HEK293 (cell line): ENCODE data around the gene IQCF6.

Experiments
- CTCF ChIA-PET: fragments of 350-600 bp; formaldehyde crosslinking; extraction: SDS; loops from one replicate; lab custom pipeline; 2021; ENCODE audit warnings: antibody characterized with exemption; lab: Yijun Ruan, JAX
- POLR2A ChIA-PET: fragments of 300-600 bp; formaldehyde crosslinking; extraction: SDS; loops from one replicate; lab custom pipeline; 2020; ENCODE audit warnings: antibody characterized with exemption, inconsistent platforms; lab: Yijun Ruan, JAX
- H3K27ac ChIP-seq: fragments of 200-500 bp; sonication (Bioruptor generic); 2 replicates; pipeline ENCODE4 v1.5.1; 2014; ENCODE audit warnings: low read depth, low read length, control low read depth, inconsistent platforms; ENCODE audit errors: extremely low read depth
- H3K36me3 ChIP-seq, 2 experiments: fragments of 200-500 bp in 1 of 2; sonication (Bioruptor generic) in 1 of 2; 1 replicate in 1 of 2; 2 replicates in 1 of 2; pipeline ENCODE4 v1.5.1; 2014 to 2017; ENCODE audit warnings: inconsistent platforms in 2 of 2, low read length in 2 of 2; ENCODE audit not compliant: control insufficient read depth in 2 of 2, insufficient read depth in 1 of 2
- H3K4me1 ChIP-seq: fragments of 200-500 bp; sonication (Bioruptor generic); 2 replicates; pipeline ENCODE4 v1.5.1; 2014; ENCODE audit warnings: mild to moderate bottlenecking, low read length, inconsistent platforms; ENCODE audit not compliant: control insufficient read depth, insufficient read depth
- H3K4me3 ChIP-seq: 2 replicates; pipeline ENCODE4 v1.5.1; 2011; ENCODE audit warnings: low read depth, mild to moderate bottlenecking, control low read depth, low read length, moderate library complexity
- H3K9me3 ChIP-seq: fragments of 200-500 bp; sonication (Bioruptor generic); 2 replicates; pipeline ENCODE4 v1.5.1; 2014; ENCODE audit warnings: low read depth, low read length, inconsistent platforms; ENCODE audit not compliant: control insufficient read depth, insufficient read depth
- BCL11A ChIP-seq: fragments of 450-650 bp; formaldehyde crosslinking; IDR thresholded peaks from 2 replicates; pipeline ENCODE4 v1.5.1; 2016; ENCODE audit warnings: low read depth, missing biosample characterization, missing genetic modification characterization
- BCL6B ChIP-seq: fragments of 450-650 bp; formaldehyde crosslinking; IDR thresholded peaks from 2 replicates; pipeline ENCODE4 v1.5.1; 2017; ENCODE audit warnings: missing biosample characterization, missing genetic modification characterization
- FEZF1 ChIP-seq: fragments of 450-650 bp; formaldehyde crosslinking; IDR thresholded peaks from 2 replicates; pipeline ENCODE4 v1.5.1; 2016; ENCODE audit warnings: missing biosample characterization, missing genetic modification characterization
- GLI2 ChIP-seq: fragments of 450-650 bp; formaldehyde crosslinking; IDR thresholded peaks from 2 replicates; pipeline ENCODE4; 2017; ENCODE audit warnings: missing biosample characterization, missing genetic modification characterization, low read depth, borderline replicate concordance
- GLI4 ChIP-seq: fragments of 450-650 bp; formaldehyde crosslinking; IDR thresholded peaks from 2 replicates; pipeline ENCODE4 v1.5.1; 2016; ENCODE audit warnings: missing biosample characterization, missing genetic modification characterization
- GLIS2 ChIP-seq: fragments of 450-650 bp; formaldehyde crosslinking; IDR thresholded peaks from 2 replicates; pipeline ENCODE4 v1.5.1; 2016; ENCODE audit warnings: missing biosample characterization, missing genetic modification characterization
- HOXA7 ChIP-seq: sonication (generic); formaldehyde crosslinking; IDR thresholded peaks from 2 replicates; pipeline ENCODE4 v1.8.1; 2022; ENCODE audit warnings: missing genetic modification reagents, borderline replicate concordance
- IKZF3 ChIP-seq: fragments of 450-650 bp; IDR thresholded peaks from 2 replicates; pipeline ENCODE4 v1.5.0; 2018; ENCODE audit warnings: missing biosample characterization, mild to moderate bottlenecking, missing genetic modification characterization, moderate library complexity
- KLF1 ChIP-seq: fragments of 450-650 bp; formaldehyde crosslinking; IDR thresholded peaks from 2 replicates; pipeline ENCODE4 v1.5.1; 2016; ENCODE audit warnings: missing biosample characterization, missing genetic modification characterization
- MYNN ChIP-seq: fragments of 450-650 bp; formaldehyde crosslinking; IDR thresholded peaks from 2 replicates; pipeline ENCODE4 v1.5.1; 2016; ENCODE audit warnings: missing biosample characterization, missing genetic modification characterization, borderline replicate concordance
- OVOL3 ChIP-seq: fragments of 450-650 bp; formaldehyde crosslinking; IDR thresholded peaks from 2 replicates; pipeline ENCODE4 v1.5.1; 2016; ENCODE audit warnings: missing biosample characterization, missing genetic modification characterization
- PRDM1 ChIP-seq: fragments of 450-650 bp; formaldehyde crosslinking; IDR thresholded peaks from 2 replicates; pipeline ENCODE4; 2016; ENCODE audit warnings: missing biosample characterization, missing genetic modification characterization
- PRDM6 ChIP-seq: fragments of 450-650 bp; formaldehyde crosslinking; IDR thresholded peaks from 2 replicates; pipeline ENCODE4 v1.5.1; 2017; ENCODE audit warnings: missing biosample characterization, missing genetic modification characterization
- SETDB1 ChIP-seq: IDR thresholded peaks from one replicate; pipeline ENCODE4 v1.6.1; 2017; ENCODE audit warnings: mild to moderate bottlenecking, low read length, moderate library complexity, mixed read lengths; ENCODE audit not compliant: insufficient read length
- TCF7L2 ChIP-seq: IDR thresholded peaks from 2 replicates; pipeline ENCODE4 v1.6.1; 2011; ENCODE audit warnings: low read depth, mild to moderate bottlenecking, inconsistent platforms, low read length, moderate library complexity, borderline replicate concordance
- ZFP41 ChIP-seq: fragments of 450-650 bp; formaldehyde crosslinking; IDR thresholded peaks from 2 replicates; pipeline ENCODE4 v1.5.1; 2016; ENCODE audit warnings: missing biosample characterization, missing genetic modification characterization, borderline replicate concordance
- ZNF10 ChIP-seq: fragments of 450-650 bp; formaldehyde crosslinking; IDR thresholded peaks from 2 replicates; pipeline ENCODE4 v1.5.1; 2017; ENCODE audit warnings: missing biosample characterization, missing genetic modification characterization
- ZNF202 ChIP-seq: fragments of 450-650 bp; formaldehyde crosslinking; IDR thresholded peaks from 2 replicates; pipeline ENCODE4 v1.5.1; 2016; ENCODE audit warnings: missing biosample characterization, missing genetic modification characterization, borderline replicate concordance
- ZNF239 ChIP-seq: fragments of 450-650 bp; formaldehyde crosslinking; IDR thresholded peaks from 2 replicates; pipeline ENCODE4 v1.5.1; 2016; ENCODE audit warnings: missing biosample characterization, missing genetic modification characterization
- ZNF280D ChIP-seq: fragments of 450-650 bp; formaldehyde crosslinking; IDR thresholded peaks from 2 replicates; pipeline ENCODE4 v1.5.1; 2016; ENCODE audit warnings: missing biosample characterization, missing genetic modification characterization
- ZNF350 ChIP-seq: fragments of 450-650 bp; formaldehyde crosslinking; IDR thresholded peaks from 2 replicates; pipeline ENCODE4 v1.5.0; 2017; ENCODE audit warnings: missing biosample characterization, mild to moderate bottlenecking, missing genetic modification characterization
- ZNF449 ChIP-seq: fragments of 450-650 bp; formaldehyde crosslinking; IDR thresholded peaks from 2 replicates; pipeline ENCODE4 v1.5.1; 2017; ENCODE audit warnings: missing biosample characterization, mild to moderate bottlenecking, missing genetic modification characterization, moderate library complexity
- ZNF510 ChIP-seq: fragments of 450-650 bp; formaldehyde crosslinking; IDR thresholded peaks from 2 replicates; pipeline ENCODE4 v1.5.1; 2018; ENCODE audit warnings: mild to moderate bottlenecking, missing genetic modification characterization, missing biosample characterization; ENCODE audit not compliant: insufficient replicate concordance
- ZNF558 ChIP-seq: fragments of 450-650 bp; formaldehyde crosslinking; IDR thresholded peaks from 2 replicates; pipeline ENCODE4 v1.5.1; 2016; ENCODE audit warnings: missing biosample characterization, missing genetic modification characterization
- ZNF561 ChIP-seq: fragments of 450-650 bp; IDR thresholded peaks from 2 replicates; pipeline ENCODE4 v1.5.1; 2018; ENCODE audit warnings: missing biosample characterization, missing genetic modification characterization, borderline replicate concordance
- ZNF571 ChIP-seq: fragments of 450-650 bp; formaldehyde crosslinking; IDR thresholded peaks from 2 replicates; pipeline ENCODE4 v1.5.0; 2017; ENCODE audit warnings: missing biosample characterization, missing genetic modification characterization
- ZNF707 ChIP-seq: fragments of 450-650 bp; formaldehyde crosslinking; IDR thresholded peaks from 2 replicates; pipeline ENCODE4 v1.5.1; 2016; ENCODE audit warnings: missing biosample characterization, missing genetic modification characterization
- ZNF830 ChIP-seq: fragments of 450-650 bp; IDR thresholded peaks from 2 replicates; pipeline ENCODE4 v1.5.0; 2018; ENCODE audit warnings: missing biosample characterization, missing genetic modification characterization, low read depth, mild to moderate bottlenecking, moderate library complexity
- ZNF837 ChIP-seq: fragments of 450-650 bp; formaldehyde crosslinking; IDR thresholded peaks from 2 replicates; pipeline ENCODE4 v1.5.1; 2016; ENCODE audit warnings: missing biosample characterization, missing genetic modification characterization

The IQCF6 gene

GRCh38 chr3:51813539-51813938 lies 34.5 kb upstream of the IQCF6 start (continued):
- TF ChIP-seq GLI2: no peak
- TF ChIP-seq BCL11A (tag by site-specific recombination): no peak
- no peak for TF ChIP-seq MYNN (tag by site-specific recombination)
- no peak for TF ChIP-seq ZNF280D (tag by site-specific recombination)
- no peak for TF ChIP-seq IKZF3 (tag by site-specific recombination)
- TF ChIP-seq GLI4 (tag by site-specific recombination): no peak
- TF ChIP-seq PRDM1: no peak
- TF ChIP-seq ZNF202 (tag by site-specific recombination): no peak
- no peak for TF ChIP-seq GLIS2 (tag by site-specific recombination)
- no peak for TF ChIP-seq ZNF830

- CTCF ChIA-PET: no interaction called here
- POLR2A ChIA-PET: no interaction called here
- Histone ChIP-seq H3K9me3 (no peaks in the 10 kb centered on the region), H3K4me1 (no peaks in the 10 kb centered on the region), H3K36me3 (no peaks in the 10 kb centered on the region), H3K27ac (no peak overlapping the region), H3K4me3 (no peak overlapping the region)
- TF ChIP-seq ZNF239 (tag by site-specific recombination) (no peak), SETDB1 (no peak), ZFP41 (tag by site-specific recombination) (no peak), PRDM6 (tag by site-specific recombination) (no peak), BCL6B (tag by site-specific recombination) (no peak), ZNF561 (tag by site-specific recombination) (no peak), KLF1 (no peak)
These were observed 29.9 kb upstream of the IQCF6 start for GRCh38 chr3:51808934-51809333.

- H3K4me3 ChIP-seq: no peak overlapping the region
- H3K36me3 ChIP-seq: no peaks in the 10 kb centered on the region
- POLR2A ChIA-PET: no interaction called here
- CTCF ChIA-PET: interaction anchor here (0.7 to 1.3 kb wide), 3 partner anchors 17 to 964 kb away, joined by 4 to 9 read pairs (median 5); no protein-coding TSS in a partner anchor
- no peak overlapping the region for H3K27ac ChIP-seq
- H3K9me3 ChIP-seq: no peaks in the 10 kb centered on the region
- H3K4me1 ChIP-seq: no peaks in the 10 kb centered on the region
- TF ChIP-seq ZNF449 (tag by site-specific recombination): no peak
- no peak for TF ChIP-seq ZNF571
- no peak for TF ChIP-seq ZNF10
- no peak for TF ChIP-seq FEZF1 (tag by site-specific recombination)
- TF ChIP-seq OVOL3 (tag by site-specific recombination): no peak
- no peak for TF ChIP-seq TCF7L2
- TF ChIP-seq ZNF350 (tag by site-specific recombination): no peak
- TF ChIP-seq HOXA7 (CRISPR knock-in tag): no peak
- TF ChIP-seq ZNF837 (tag by site-specific recombination): no peak
- TF ChIP-seq ZNF558 (tag by site-specific recombination): no peak
- no peak for TF ChIP-seq ZNF510 (tag by site-specific recombination)
- no peak for TF ChIP-seq ZNF239 (tag by site-specific recombination)
- no peak for TF ChIP-seq ZNF707 (tag by site-specific recombination)
These were observed 23.2 kb upstream of the IQCF6 start for GRCh38 chr3:51802106-51802703.
